UCSD-AML1 (cell line): ENCODE data around the gene RBM12.
"Not testable (repeated sequence)": the region's sequence is repeated elsewhere in the genome, so short reads cannot be mapped to it uniquely, and the experiment has no call there.

ENCODE experiments used
- DNase-seq: peaks from one replicate; lab custom pipeline; 2025; ENCODE audit not compliant: unreplicated experiment; lab: John Stamatoyannopoulos, UW

RBM12 gene, protein sequence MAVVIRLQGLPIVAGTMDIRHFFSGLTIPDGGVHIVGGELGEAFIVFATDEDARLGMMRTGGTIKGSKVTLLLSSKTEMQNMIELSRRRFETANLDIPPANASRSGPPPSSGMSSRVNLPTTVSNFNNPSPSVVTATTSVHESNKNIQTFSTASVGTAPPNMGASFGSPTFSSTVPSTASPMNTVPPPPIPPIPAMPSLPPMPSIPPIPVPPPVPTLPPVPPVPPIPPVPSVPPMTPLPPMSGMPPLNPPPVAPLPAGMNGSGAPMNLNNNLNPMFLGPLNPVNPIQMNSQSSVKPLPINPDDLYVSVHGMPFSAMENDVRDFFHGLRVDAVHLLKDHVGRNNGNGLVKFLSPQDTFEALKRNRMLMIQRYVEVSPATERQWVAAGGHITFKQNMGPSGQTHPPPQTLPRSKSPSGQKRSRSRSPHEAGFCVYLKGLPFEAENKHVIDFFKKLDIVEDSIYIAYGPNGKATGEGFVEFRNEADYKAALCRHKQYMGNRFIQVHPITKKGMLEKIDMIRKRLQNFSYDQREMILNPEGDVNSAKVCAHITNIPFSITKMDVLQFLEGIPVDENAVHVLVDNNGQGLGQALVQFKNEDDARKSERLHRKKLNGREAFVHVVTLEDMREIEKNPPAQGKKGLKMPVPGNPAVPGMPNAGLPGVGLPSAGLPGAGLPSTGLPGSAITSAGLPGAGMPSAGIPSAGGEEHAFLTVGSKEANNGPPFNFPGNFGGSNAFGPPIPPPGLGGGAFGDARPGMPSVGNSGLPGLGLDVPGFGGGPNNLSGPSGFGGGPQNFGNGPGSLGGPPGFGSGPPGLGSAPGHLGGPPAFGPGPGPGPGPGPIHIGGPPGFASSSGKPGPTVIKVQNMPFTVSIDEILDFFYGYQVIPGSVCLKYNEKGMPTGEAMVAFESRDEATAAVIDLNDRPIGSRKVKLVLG

GRCh38 chr20:35664466-35665206 lies at the start of gene RBM12, which contains the start of gene CPNE1:
Gene RBM12, minus strand, starts transcription at chr20:35664900. Its CDS starts 9,578 bp downstream, at chr20:35655322.
Gene CPNE1, minus strand, starts transcription at chr20:35664900. Its CDS starts 31,977 bp downstream, at chr20:35632923.
- DNase-seq: peak; percentile 93

DNA sequence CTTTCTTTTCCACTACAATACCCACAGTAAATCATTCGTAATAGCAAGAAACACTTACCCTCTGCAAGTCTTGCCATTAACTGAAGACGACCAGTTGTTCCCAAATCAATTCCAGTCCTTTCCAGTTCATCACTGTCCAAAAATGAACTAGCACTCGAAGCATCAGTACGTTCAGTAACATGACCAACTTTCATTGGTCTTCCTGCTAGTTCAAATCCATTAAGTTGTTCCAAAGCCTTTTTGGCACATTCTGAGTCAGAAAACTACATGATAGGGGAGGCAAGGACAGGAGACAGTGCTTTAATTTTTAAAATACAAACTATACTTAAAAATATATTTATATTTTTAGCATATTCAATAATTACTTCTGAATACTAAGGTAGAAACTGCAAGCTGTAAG lies 49.4 kb upstream of the RBM12 start:
- no peak for DNase-seq

- DNase-seq: not testable (repeated sequence)
These were observed 48.4 kb upstream of the RBM12 start for GRCh38 chr20:35713120-35713519.

DNA sequence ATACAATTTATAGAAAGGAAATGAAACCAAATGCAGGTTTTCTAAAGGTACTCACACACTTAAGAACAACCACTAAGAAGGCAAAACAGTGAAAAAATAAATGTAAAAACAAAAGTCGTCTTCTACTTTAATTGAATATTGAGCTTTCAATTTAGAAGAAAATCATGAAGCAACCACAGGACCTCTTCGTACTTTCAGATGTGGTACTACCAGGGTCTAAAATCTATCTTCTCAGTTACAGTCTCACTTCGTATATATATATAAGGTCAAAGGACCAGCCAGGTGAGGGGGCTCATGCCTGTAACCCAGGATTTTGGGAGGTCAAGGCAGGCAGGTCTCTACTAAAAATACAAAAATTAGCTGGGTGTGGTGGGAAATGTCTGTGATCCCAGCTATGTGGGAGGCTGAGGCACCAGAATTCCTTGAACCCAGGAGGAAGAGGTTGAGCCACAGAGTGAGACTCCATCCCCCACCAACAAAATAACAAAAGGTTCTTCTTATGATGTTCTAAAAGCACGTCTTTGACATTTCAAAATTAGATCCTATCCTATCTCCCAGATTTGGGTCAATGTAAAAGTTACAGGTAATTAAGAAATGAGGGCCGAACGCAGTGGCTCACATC lies 47.0 kb upstream of the RBM12 start:
- no peak for DNase-seq

DNA sequence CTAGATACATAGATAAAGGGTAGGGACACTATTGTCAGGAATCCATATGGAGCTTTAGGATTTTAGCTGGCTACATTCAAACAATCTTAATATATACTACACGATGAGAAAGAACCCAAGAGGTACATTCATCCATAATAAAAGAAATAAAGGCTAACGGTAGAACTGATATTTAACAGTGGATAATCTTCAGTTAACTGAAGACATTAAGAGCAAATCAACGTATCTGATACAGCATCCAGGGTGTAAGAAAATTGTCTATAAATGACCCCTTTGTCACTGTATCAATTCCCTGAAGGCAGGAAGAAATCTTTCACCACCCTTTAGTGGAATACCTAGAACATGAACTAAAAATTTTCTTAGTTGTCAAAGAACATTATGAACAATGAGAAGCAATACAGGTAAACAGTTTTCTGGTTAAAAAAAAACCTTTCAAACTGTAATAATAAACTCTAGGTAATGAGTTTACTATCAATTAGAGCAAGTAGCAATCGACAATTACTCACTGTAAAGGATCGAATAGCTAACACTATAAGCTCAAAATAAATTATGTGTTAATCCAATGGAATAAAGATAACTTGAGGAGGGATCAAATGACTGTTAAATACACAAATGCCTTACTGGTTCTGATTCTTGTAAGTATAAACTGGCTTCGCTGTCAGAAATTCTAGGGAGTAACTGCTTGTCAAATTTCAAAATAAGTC lies 46.3 kb upstream of the RBM12 start:
- no peak for DNase-seq

DNA sequence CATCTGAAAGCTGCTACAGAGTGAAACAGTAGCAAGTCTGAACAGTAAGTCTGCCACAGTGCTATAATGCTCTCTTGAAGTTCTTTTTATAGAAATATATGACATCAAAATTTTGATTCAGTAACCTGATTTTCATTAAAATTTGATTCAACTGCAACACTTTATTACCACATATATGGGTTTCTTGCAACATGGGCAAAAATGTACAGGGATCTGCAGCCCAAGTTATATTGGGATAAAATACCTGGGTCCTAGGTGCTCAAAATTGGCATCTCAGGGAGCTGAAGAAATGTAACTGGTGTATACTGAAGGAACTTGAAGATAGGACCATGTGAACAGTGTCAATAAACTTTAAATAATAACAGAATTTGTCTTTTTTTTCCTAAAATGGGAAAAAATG lies 45.3 kb upstream of the RBM12 start:
- DNase-seq: no peak

GRCh38 chr20:35709259-35709658 lies 44.6 kb upstream of the RBM12 start:
- no peak for DNase-seq

- DNase-seq: no peak
These were observed 43.8 kb upstream of the RBM12 start for GRCh38 chr20:35708502-35708901.

DNA sequence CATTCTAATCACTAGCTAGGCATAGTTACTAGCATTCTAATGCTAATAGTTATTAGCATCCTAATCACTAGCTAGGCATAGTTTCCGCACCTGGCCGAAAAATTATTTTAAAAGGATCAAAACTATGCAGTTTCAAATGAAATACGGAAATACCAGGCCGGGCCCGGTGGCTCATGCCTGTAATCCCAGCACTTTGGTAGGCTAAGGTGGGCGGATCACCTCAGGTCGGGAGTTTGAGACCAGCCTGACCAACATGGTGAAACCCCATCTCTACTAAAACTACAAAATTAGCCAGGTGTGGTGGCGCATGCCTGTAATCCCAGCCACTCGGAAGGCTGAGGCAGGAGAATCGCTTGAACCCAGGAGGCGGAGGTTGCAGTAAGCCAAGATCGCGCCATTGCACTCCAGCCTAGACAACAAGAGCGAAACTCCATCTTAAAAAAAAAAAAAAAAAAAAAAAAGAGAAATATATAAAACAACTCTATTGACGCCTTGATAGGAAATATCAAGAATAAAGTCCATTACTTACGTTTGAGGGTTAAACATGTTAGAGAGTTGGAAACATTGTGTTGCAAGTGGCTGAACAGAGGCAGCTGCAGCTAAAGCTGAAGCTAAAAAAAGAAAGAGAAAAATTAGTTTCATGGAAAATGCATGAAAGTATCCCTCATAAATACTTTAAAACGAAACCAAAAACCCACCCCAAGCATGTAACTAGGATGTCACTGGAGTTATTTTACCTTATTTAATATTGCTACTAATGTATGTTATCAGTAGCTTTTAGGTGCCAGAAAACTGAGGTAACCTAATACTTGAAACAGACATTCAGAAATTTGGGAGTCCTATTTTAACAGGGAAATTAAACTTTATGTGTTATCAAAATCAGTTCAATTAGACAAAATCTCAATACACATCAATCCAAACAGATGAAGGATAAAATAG lies 42.2 kb upstream of the RBM12 start:
- not testable (repeated sequence) for DNase-seq

DNA sequence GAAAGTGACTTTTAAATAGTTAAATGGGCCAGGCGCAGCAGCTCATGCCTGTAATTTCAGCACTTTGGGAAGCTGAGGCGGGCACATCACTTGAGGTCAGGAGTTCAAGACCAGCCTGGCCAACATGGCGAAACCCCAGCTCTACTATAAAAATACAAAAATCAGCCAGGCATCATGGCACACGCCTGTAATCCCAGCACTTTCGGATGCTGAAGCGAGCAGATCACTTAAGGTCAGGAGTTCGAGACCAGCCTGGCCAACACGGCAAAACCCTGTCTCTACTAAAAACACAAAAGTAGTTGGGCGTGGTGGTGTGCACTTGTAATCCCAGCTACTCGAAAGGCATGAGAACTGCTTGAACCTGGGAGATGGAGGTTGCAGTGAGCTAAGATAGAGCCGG lies 41.2 kb upstream of the RBM12 start:
- not testable (repeated sequence) for DNase-seq

DNA sequence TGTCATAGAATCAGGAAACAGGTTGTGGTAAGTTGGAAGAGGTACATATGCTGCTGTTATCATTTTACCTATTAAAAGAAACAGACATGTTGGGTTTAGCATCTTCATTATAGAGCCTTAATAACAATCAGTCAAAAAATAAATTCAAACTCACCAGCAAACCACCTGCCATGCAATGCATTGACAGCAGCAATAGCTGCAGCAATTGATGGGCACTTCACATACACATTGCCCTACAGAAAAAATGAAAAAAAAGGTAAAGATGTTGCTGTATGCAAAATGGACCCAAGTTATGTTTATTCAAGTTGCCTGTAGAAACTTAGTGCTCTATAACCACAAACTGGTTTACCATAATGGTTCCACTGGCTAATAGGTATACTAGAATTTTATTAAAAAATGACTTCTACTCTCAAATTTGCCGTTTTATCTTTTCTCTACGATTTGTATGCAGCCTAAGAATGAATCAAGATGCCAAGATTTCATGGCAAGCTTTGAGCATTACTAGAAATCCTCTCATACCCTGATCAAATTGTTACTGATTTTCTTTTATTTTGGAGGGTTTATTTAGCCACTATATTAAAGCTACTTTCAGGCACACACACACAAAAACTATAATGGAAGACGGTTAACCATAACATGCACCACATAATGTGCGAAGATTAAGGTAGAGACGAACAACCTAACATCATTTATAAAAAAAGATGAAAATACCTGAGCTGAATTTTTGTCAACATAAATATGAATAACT lies 40.0 kb upstream of the RBM12 start:
- no peak for DNase-seq

GRCh38 chr20:35702824-35703695 lies 38.4 kb upstream of the RBM12 start:
- DNase-seq: no peak

DNA sequence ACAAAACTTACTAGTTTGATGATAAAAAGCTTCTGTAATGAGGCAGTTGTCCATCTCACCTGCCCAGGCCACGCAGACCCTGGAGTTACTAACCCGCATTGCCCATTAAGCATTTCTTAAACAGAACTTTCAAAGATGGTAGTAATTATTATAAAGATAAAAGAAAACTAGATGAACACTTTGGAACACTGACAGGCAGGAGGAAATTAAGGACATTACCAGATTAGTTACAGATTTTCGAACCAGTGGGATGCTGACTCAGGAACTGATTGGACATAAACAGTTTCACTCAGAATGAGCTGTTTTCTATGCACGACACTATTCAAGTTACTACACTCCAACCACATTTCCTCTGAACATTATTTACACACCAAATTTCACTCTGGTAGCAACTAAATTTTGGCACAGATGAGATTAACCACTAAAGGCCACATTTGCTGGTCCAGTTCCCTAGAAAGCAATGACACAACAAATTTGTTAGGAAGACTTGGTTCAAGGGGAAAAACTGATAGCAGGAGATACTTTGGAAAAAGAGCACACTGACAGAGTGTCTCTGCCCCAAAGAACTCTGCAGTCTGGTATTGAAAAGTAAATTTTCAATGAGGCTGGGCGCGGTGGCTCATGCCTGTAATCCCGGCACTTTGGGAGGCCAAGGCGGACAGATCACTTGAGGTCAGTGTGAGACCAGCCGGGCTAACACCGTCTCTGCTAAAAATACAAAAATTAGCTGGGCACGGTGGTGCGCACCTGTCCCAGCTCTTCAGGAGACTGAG lies 37.5 kb upstream of the RBM12 start:
- DNase-seq: no peak

DNA sequence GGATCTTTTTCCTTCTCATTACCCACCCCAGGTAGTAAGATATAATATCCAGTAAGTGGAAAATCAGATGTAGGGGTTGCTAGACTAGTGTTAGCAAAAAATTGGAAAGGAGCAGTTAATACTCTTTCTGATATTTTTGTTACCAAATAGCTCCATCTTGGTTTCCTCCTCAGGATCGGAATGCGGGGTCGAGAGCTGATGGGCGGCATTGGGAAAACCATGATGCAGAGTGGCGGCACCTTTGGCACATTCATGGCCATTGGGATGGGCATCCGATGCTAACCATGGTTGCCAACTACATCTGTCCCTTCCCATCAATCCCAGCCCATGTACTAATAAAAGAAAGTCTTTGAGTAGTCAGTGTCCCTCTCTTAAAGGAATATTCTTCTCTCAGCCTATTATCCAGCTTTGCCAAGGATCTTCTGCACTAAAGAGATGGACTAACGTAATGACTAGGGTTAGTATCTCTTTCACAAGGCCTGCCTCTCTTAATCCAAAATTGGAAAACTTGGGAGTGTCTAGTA lies 36.0 kb upstream of the RBM12 start:
- no peak for DNase-seq

DNA sequence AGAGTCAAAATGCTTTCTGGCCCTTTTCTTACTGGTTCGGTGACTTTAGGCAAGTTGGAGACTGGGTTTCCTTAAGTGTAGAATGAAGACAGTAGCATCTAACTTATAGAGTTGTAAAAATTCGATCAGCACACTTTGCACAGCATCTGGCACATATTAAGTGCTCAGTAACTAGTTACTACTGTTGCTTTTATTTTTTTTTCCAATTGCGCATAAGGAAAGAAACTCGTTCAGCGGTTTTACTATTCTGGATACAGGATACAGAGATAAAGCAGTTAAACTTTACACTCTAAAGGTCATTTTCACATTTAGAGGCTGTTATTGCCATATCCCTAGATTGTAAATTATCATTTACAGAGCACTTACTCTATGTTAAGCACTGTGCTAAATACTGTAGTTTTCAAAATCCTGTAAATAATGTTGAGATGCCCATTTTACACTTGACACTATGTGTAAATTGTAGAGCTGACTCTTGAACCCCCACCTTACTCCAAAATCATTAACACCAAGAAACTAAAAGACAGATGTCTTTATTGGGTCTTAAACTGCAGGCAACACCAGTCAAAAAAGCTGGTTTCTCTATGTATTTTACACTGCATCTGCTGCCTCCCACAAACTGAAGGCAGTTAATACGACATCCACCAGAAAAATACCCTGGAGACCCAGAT lies 35.4 kb upstream of the RBM12 start:
- no peak for DNase-seq
